Spleen (tissue), 11 donors: ENCODE measurements around the gene MYLK4. TPM values are rescaled to one million over a fixed set of nuclear protein-coding genes. Genes with fewer than 3 reads are reported as not detected.

Experiments used
- DNase-seq: peaks from one replicate; pipeline ENCODE4 v3.0.0-alpha.2; 2020
- H3K27ac ChIP-seq, 8 donors: fragments of 200-600 bp; sonication (generic) in 7 of 8; 1 replicate in 4 of 8; 2 replicates in 4 of 8; pipeline versions ENCODE4 v1.5.0 to v1.8.0; 2016 to 2021; ENCODE audit warnings: inconsistent platforms in 4 of 8, mild to moderate bottlenecking in 4 of 8, moderate library complexity in 1 of 8
- H3K27me3 ChIP-seq, 7 donors: fragments of 200-600 bp; sonication (generic) in 6 of 7; replicated peaks in 1 of 7; 1 replicate in 4 of 7; 2 replicates in 3 of 7; pipeline versions ENCODE4 v1.5.0 to v1.8.0; 2016 to 2021; ENCODE audit warnings: inconsistent platforms in 3 of 7, mild to moderate bottlenecking in 1 of 7
- H3K36me3 ChIP-seq, 6 donors: fragments of 200-600 bp; sonication (generic) in 5 of 6; 1 replicate in 4 of 6; 2 replicates in 2 of 6; pipeline versions ENCODE4 v1.5.0 to v1.8.0; 2016 to 2021; ENCODE audit warnings: inconsistent platforms in 2 of 6
- H3K4me1 ChIP-seq, 6 donors: fragments of 200-600 bp; sonication (generic) in 5 of 6; 1 replicate in 3 of 6; 2 replicates in 3 of 6; pipeline versions ENCODE4 v1.5.0 to v1.8.0; 2016 to 2021; ENCODE audit warnings: inconsistent platforms in 3 of 6
- H3K4me3 ChIP-seq, 8 donors: fragments of 200-600 bp; sonication (generic) in 7 of 8; 1 replicate in 4 of 8; 2 replicates in 4 of 8; pipeline versions ENCODE4 v1.5.0 to v1.8.0; 2016 to 2021; ENCODE audit warnings: inconsistent platforms in 4 of 8, mild to moderate bottlenecking in 4 of 8, moderate library complexity in 2 of 8
- H3K9me3 ChIP-seq, 8 donors: fragments of 200-600 bp; sonication (generic) in 7 of 8; 1 replicate in 4 of 8; 2 replicates in 4 of 8; pipeline versions ENCODE4 v1.5.0 to v1.8.0; 2016 to 2021; ENCODE audit warnings: inconsistent platforms in 4 of 8
- POLR2A ChIP-seq, 3 donors: fragments of 450-650 bp; IDR thresholded peaks; one replicate each; pipeline ENCODE4 v1.5.1; 2017; ENCODE audit warnings: antibody characterized with exemption in 3 of 3, mild to moderate bottlenecking in 1 of 3
- POLR2AphosphoS5 ChIP-seq, 3 donors: sonication (generic); formaldehyde crosslinking; IDR thresholded peaks; one replicate each; pipeline ENCODE4 v1.5.1; 2017; ENCODE audit warnings: antibody characterized with exemption in 3 of 3
- WGBS, 5 donors: extraction: QIAGEN DNeasy Blood & Tissue Kit in 3 of 5; methylation state at CpG; one replicate each; pipeline versions ENCODE4 v1.1.5 to v1.1.7; 2013 to 2018; 5-methylcytosine and 5-hydroxymethylcytosine counted together
- intact Hi-C: fragments of 100-400 bp; cut with DNase I; formaldehyde crosslinking; loops from one replicate; pipeline ENCODE4 v1.15.0; 2023; ENCODE audit warnings: low total_unique reads
- polyA plus RNA-seq, 3 donors: library from polyadenylated mRNA; stranded (reverse); fragments of 200-250 nt; gene quantifications; one replicate each; pipeline ENCODE4 v1.2.1, GENCODE V29; 2013
- total RNA-seq, 7 donors: library from RNA; depleted of rRNA in 3 of 7; stranded (reverse); fragments of >200 nt in 3 of 7; fragmentation: NEBNext Ultra II Directional in 4 of 7; extraction: Animal tissue kit (Norgen Biotek cat#: 25700) in 4 of 7; gene quantifications; one replicate each; pipeline versions ENCODE4 v1.1.0 to v1.2.1, GENCODE V29; 2016 to 2021
- TF ChIP-seq, protein P1 (sequence below), 11 experiments: fragments of 200-600 bp in 7 of 11; fragments of 450-650 bp in 4 of 11; sonication (generic) in 4 of 11; IDR thresholded peaks in 8 of 11; conservative IDR thresholded peaks in 3 of 11; 1 replicate in 7 of 11; 2 replicates in 4 of 11; pipeline versions ENCODE4 v1.4.0 to v1.8.0; 2016 to 2021; ENCODE audit warnings: antibody characterized with exemption in 11 of 11, inconsistent platforms in 4 of 11, mild to moderate bottlenecking in 1 of 11
- donor health status: healthy with polysubstance abuse.
- donor health status: DM: no; HTN: no; CAD: no; lungs with moderate emphysema.
- donor health status: DM: no; HTN: no; CAD: no.
- donor health status: Bipolar disorder and iron deficiency.
- donor health status: healthy.
- donor health status: DM: no; HTN: no; CAD: no.
- donor health status: DM: yes; HTN: yes; CAD: no.

The MYLK4 gene
- total and polyA plus RNA-seq, 10 donors, result 0.21 to 1.9 (median 0.76) TPM

- Histone ChIP-seq H3K27me3 (no peaks in the 10 kb centered on the region), H3K27ac (peak overlapping the region in 6 of 8 donors; percentile 93 to 98 (median 96)), H3K36me3 (peaks cover 0 to 22% (median 3%) of the 10 kb centered on the region in 6 donors), H3K4me1 (peaks cover 33 to 70% (median 53%) of the 10 kb centered on the region in 6 donors), H3K9me3 (no peaks in the 10 kb centered on the region), H3K4me3 (peak overlapping the region; percentile 73 to 96 (median 84))
- intact Hi-C loops, result no loop called here
- WGBS, 5 donors, result 6 to 10% (median 8%) methylated on average over 13 of the region's 13 CpGs
- DNase-seq, result no peak
- TF ChIP-seq, protein P1, sequence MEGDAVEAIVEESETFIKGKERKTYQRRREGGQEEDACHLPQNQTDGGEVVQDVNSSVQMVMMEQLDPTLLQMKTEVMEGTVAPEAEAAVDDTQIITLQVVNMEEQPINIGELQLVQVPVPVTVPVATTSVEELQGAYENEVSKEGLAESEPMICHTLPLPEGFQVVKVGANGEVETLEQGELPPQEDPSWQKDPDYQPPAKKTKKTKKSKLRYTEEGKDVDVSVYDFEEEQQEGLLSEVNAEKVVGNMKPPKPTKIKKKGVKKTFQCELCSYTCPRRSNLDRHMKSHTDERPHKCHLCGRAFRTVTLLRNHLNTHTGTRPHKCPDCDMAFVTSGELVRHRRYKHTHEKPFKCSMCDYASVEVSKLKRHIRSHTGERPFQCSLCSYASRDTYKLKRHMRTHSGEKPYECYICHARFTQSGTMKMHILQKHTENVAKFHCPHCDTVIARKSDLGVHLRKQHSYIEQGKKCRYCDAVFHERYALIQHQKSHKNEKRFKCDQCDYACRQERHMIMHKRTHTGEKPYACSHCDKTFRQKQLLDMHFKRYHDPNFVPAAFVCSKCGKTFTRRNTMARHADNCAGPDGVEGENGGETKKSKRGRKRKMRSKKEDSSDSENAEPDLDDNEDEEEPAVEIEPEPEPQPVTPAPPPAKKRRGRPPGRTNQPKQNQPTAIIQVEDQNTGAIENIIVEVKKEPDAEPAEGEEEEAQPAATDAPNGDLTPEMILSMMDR (IDR thresholded peaks at IDR 0.05 in 8 of 11, conservative IDR thresholded peaks at IDR 0.05 in 3 of 11), result peak in 1 of 11 experiments; percentile 12
- no peak for TF ChIP-seq POLR2AphosphoS5 (IDR thresholded peaks at IDR 0.05)
- TF ChIP-seq POLR2A (IDR thresholded peaks at IDR 0.05), result no peak
Measured at GRCh38 chr6:2766767-2767656, 16.3 kb upstream of the MYLK4 start.

- no peaks in the 10 kb centered on the region for H3K9me3 ChIP-seq
- peak overlapping the region; percentile 84 to 98 (median 96) for H3K27ac ChIP-seq
- WGBS, 5 donors, result 0 to 1% (median 0%) methylated on average over 20 to 91 of the region's 91 CpGs
- peaks cover 0 to 14% (median 3%) of the 10 kb centered on the region in 6 donors for H3K36me3 ChIP-seq
- H3K4me1 ChIP-seq, result peaks cover 33 to 64% (median 50%) of the 10 kb centered on the region in 6 donors
- H3K27me3 ChIP-seq, result no peaks in the 10 kb centered on the region
- TF ChIP-seq POLR2A (IDR thresholded peaks at IDR 0.05), result no peak
- TF ChIP-seq POLR2AphosphoS5 (IDR thresholded peaks at IDR 0.05), result peak in 2 of 3 donors; percentile 44 to 52
- TF ChIP-seq, protein P1 (IDR thresholded peaks at IDR 0.05 in 8 of 11, conservative IDR thresholded peaks at IDR 0.05 in 3 of 11), result no peak
- DNase-seq, result peak; percentile 93
- intact Hi-C loops, result no loop called here
- H3K4me3 ChIP-seq, result peak overlapping the region; percentile 73 to 96 (median 84)
Measured at GRCh38 chr6:2765896-2766766, 15.4 kb upstream of the MYLK4 start.

DNA sequence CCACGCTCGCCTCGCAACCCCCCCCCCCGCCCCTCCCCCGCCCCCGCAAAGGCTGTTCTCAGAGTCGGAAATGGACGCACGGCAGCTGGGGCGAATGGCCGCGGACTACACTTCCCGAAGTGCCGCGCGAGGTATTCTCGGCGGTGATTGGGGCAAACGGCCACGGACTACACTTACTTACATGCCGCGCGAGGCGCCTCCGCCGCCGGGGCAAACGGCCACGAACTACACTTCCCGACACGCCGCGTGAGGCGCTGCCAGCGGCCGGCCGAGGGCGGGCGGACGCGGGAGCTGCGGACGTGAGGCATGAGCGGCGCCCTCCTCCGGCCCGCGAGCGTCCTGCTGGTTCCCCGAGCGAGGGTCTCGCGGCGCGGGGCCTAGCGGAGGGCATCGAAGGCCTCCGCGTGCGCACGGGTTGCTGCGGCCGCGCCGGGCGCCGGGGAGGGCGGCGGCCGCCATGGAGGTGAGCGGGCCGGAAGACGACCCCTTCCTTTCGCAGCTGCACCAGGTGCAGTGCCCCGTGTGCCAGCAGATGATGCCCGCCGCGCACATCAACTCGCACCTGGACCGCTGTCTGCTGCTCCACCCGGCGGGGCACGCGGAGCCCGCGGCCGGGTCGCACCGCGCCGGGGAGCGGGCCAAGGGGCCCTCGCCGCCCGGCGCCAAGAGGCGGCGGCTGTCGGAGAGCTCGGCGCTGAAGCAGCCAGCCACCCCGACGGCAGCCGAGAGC lies 14.6 kb upstream of the MYLK4 start, which contains the start of gene WRNIP1:
TSS of gene WRNIP1 (plus strand) at position 228 of the 730 bp plus-strand sequence. CDS start at position 458, 230 bp downstream.
- 0 to 1% (median 0%) methylated on average over 45 to 103 of the region's 104 CpGs for WGBS, 5 donors
- Histone ChIP-seq H3K4me3 (peak within 1 kb of the TSS; percentile 73 to 96 (median 84)), H3K27ac (peak within 1 kb of the TSS; percentile 84 to 98 (median 96)), H3K4me1 (peaks cover 33 to 60% (median 46%) of the 10 kb centered on the region in 6 donors), H3K9me3 (no peaks in the 10 kb centered on the region), H3K27me3 (no peaks in the 10 kb centered on the region), H3K36me3 (peaks cover 0 to 6% (median 2%) of the 10 kb centered on the region in 6 donors)
- peak; percentile 100 for DNase-seq
- TF ChIP-seq, protein P1 (IDR thresholded peaks at IDR 0.05 in 8 of 11, conservative IDR thresholded peaks at IDR 0.05 in 3 of 11), result peak in 10 of 11 experiments; percentile 62 to 92 (median 78)
- TF ChIP-seq POLR2A (IDR thresholded peaks at IDR 0.05) (peak in 2 of 3 donors; percentile 64 to 76), POLR2AphosphoS5 (IDR thresholded peaks at IDR 0.05) (peak; percentile 86 to 94 (median 93))
- intact Hi-C loops, result no loop called here
